IMR-90 (cell line): ENCODE data around the gene PPARD. TPM values are rescaled to one million over a fixed set of nuclear protein-coding genes. Genes with fewer than 3 reads are reported as not detected.

Source experiments
- ATAC-seq: fragments of 200-7000 bp; cut with Tn5 transposase; 2 replicates; pipeline ENCODE4 v1.9.1; 2020; ENCODE audit warnings: low read depth, mild to moderate bottlenecking, moderate library complexity
- BruUV-seq: library from RNA; stranded (reverse); fragments of 400-500 nt; replicated peaks from 2 replicates; lab custom pipeline; 2021; lab: Mats Ljungman, UMichigan
- CTCF ChIA-PET: fragments of 300-600 bp; formaldehyde crosslinking; extraction: SDS; loops from one replicate; lab custom pipeline; 2021; ENCODE audit warnings: antibody characterized with exemption; lab: Yijun Ruan, JAX
- POLR2A ChIA-PET: fragments of 300-600 bp; sonication (Branson Sonifier 250); formaldehyde crosslinking; loops from one replicate; lab custom pipeline; 2022; ENCODE audit warnings: antibody characterized with exemption; ENCODE audit not compliant: unreplicated experiment; lab: Charles Lee
- DNase-seq: peaks from one replicate; pipeline ENCODE4 v3.0.0; 2013
- H2AFZ ChIP-seq: replicated peaks from 2 replicates; pipeline ENCODE3; 2013; ENCODE audit warnings: low read length, mild to moderate bottlenecking; ENCODE audit not compliant: poor library complexity
- H2AK5ac ChIP-seq: 2 replicates; pipeline ENCODE4 v1.6.1; 2013; ENCODE audit warnings: low read depth, low read length, inconsistent platforms
- H2AK9ac ChIP-seq: replicated peaks from 2 replicates; pipeline ENCODE3; 2013; ENCODE audit warnings: mild to moderate bottlenecking, low read depth, low read length, moderate library complexity; ENCODE audit not compliant: poor library complexity
- H2BK120ac ChIP-seq: 2 replicates; pipeline ENCODE4 v1.6.1; 2013; ENCODE audit warnings: low read depth, low read length, inconsistent platforms
- H2BK15ac ChIP-seq: 3 replicates; pipeline ENCODE4 v1.6.1; 2013; ENCODE audit warnings: low read depth, low read length, inconsistent platforms
- H2BK20ac ChIP-seq: 2 replicates; pipeline ENCODE4 v1.6.1; 2013; ENCODE audit warnings: low read depth, mild to moderate bottlenecking, inconsistent platforms, low read length, moderate library complexity
- H2BK5ac ChIP-seq: 2 replicates; pipeline ENCODE4 v1.6.1; 2013; ENCODE audit warnings: mild to moderate bottlenecking, low read depth, low read length, inconsistent platforms; ENCODE audit not compliant: poor library complexity, severe bottlenecking
- H3K14ac ChIP-seq: replicated peaks from 2 replicates; pipeline ENCODE4 v1.6.1; 2013; ENCODE audit warnings: low read depth, low read length, inconsistent platforms
- H3K18ac ChIP-seq: 2 replicates; pipeline ENCODE4 v1.6.1; 2013; ENCODE audit warnings: low read depth, low read length, control low read depth
- H3K23ac ChIP-seq: 2 replicates; pipeline ENCODE4 v1.6.1; 2013; ENCODE audit warnings: low read depth, low read length, inconsistent platforms
- H3K27ac ChIP-seq: 2 replicates; pipeline ENCODE4 v1.5.1; 2013; ENCODE audit warnings: mild to moderate bottlenecking, control low read depth, low read length; ENCODE audit not compliant: insufficient read depth
- H3K27me3 ChIP-seq: 2 replicates; pipeline ENCODE4 v1.6.1; 2013; ENCODE audit warnings: low read length; ENCODE audit not compliant: control insufficient read depth, insufficient read depth
- H3K36me3 ChIP-seq: 2 replicates; pipeline ENCODE4 v1.6.1; 2013; ENCODE audit warnings: low read length, mixed read lengths; ENCODE audit not compliant: control insufficient read depth, insufficient read depth
- H3K4ac ChIP-seq: 2 replicates; pipeline ENCODE4 v1.6.1; 2013; ENCODE audit warnings: low read depth, low read length, inconsistent platforms
- H3K4me1 ChIP-seq: 2 replicates; pipeline ENCODE4 v1.6.1; 2013; ENCODE audit warnings: low read length, mixed read lengths; ENCODE audit not compliant: control insufficient read depth, insufficient read depth
- H3K4me2 ChIP-seq: 2 replicates; pipeline ENCODE4 v1.6.1; 2013; ENCODE audit warnings: low read depth, mild to moderate bottlenecking, control low read depth, low read length, moderate library complexity
- H3K4me3 ChIP-seq: 2 replicates; pipeline ENCODE4 v1.5.1; 2013; ENCODE audit warnings: low read depth, mild to moderate bottlenecking, control low read depth, low read length, moderate library complexity; ENCODE audit not compliant: insufficient read depth
- H3K56ac ChIP-seq: 2 replicates; pipeline ENCODE4 v1.6.1; 2013; ENCODE audit warnings: low read length, inconsistent platforms; ENCODE audit not compliant: insufficient read depth; ENCODE audit errors: extremely low read depth
- H3K79me1 ChIP-seq, 2 experiments: 2 replicates each; pipeline ENCODE4 v1.6.1; 2013; ENCODE audit warnings: low read length in 2 of 2, inconsistent platforms in 1 of 2, low read depth in 1 of 2
- H3K9ac ChIP-seq: 2 replicates; pipeline ENCODE4 v1.6.1; 2013; ENCODE audit warnings: low read depth, low read length, control low read depth
- H3K9me1 ChIP-seq: 2 replicates; pipeline ENCODE4 v1.6.1; 2013; ENCODE audit warnings: low read length, inconsistent platforms; ENCODE audit not compliant: insufficient read depth
- H3K9me3 ChIP-seq: 2 replicates; pipeline ENCODE4 v1.6.1; 2013; ENCODE audit warnings: low read length; ENCODE audit not compliant: control insufficient read depth, insufficient read depth
- H4K20me1 ChIP-seq: 2 replicates; pipeline ENCODE4 v1.6.1; 2013; ENCODE audit warnings: low read length, inconsistent platforms; ENCODE audit not compliant: insufficient read depth
- H4K5ac ChIP-seq: 2 replicates; pipeline ENCODE4 v1.6.1; 2013; ENCODE audit warnings: mild to moderate bottlenecking, low read depth, low read length, control low read depth
- H4K8ac ChIP-seq, 2 experiments: 2 replicates each; pipeline ENCODE4 v1.6.1; 2013; ENCODE audit warnings: low read depth in 2 of 2, low read length in 2 of 2, control low read depth in 1 of 2, inconsistent platforms in 1 of 2
- H4K91ac ChIP-seq: 2 replicates; pipeline ENCODE4 v1.6.1; 2013; ENCODE audit warnings: low read depth, low read length, inconsistent platforms; ENCODE audit not compliant: insufficient read depth
- BHLHE40 ChIP-seq: fragments of 150-350 bp; IDR thresholded peaks from 2 replicates; pipeline ENCODE4 v1.6.1; 2016; ENCODE audit warnings: mild to moderate bottlenecking, low read depth, low read length
- CEBPB ChIP-seq: IDR thresholded peaks from 2 replicates; pipeline ENCODE4 v1.6.1; 2012; ENCODE audit warnings: low read depth, low read length, improper control_type of control experiment
- CHD1 ChIP-seq: IDR thresholded peaks from 2 replicates; pipeline ENCODE4 v1.6.1; 2012; ENCODE audit warnings: low read depth, low read length, improper control_type of control experiment
- CTCF ChIP-seq: conservative IDR thresholded peaks from 2 replicates; pipeline ENCODE4 v1.5.1; 2012; ENCODE audit warnings: mild to moderate bottlenecking, low read depth, low read length, improper control_type of control experiment
- ELK1 ChIP-seq: fragments of 150-350 bp; IDR thresholded peaks from 2 replicates; pipeline ENCODE4 v1.6.1; 2016; ENCODE audit warnings: low read depth, mild to moderate bottlenecking, low read length, moderate library complexity, borderline replicate concordance
- FOS ChIP-seq: fragments of 150-350 bp; IDR thresholded peaks from 2 replicates; pipeline ENCODE4 v1.6.1; 2016; ENCODE audit warnings: low read depth, low read length
- MAFK ChIP-seq: IDR thresholded peaks from 2 replicates; pipeline ENCODE4 v1.6.1; 2012; ENCODE audit warnings: low read depth, low read length, improper control_type of control experiment
- MAZ ChIP-seq: IDR thresholded peaks from 2 replicates; pipeline ENCODE4 v1.6.1; 2012; ENCODE audit warnings: low read depth, mild to moderate bottlenecking, low read length, improper control_type of control experiment, moderate library complexity, borderline replicate concordance
- MXI1 ChIP-seq: IDR thresholded peaks from 2 replicates; pipeline ENCODE4 v1.6.1; 2012; ENCODE audit warnings: low read depth, mild to moderate bottlenecking, low read length, moderate library complexity, borderline replicate concordance
- NFE2L2 ChIP-seq: fragments of 150-350 bp; IDR thresholded peaks from 2 replicates; pipeline ENCODE4 v1.6.1; 2016; ENCODE audit warnings: low read depth, mild to moderate bottlenecking, low read length
- POLR2A ChIP-seq: IDR thresholded peaks from 2 replicates; pipeline ENCODE4 v1.6.1; 2012; ENCODE audit warnings: mild to moderate bottlenecking, low read depth, low read length
- RAD21 ChIP-seq: IDR thresholded peaks from 2 replicates; pipeline ENCODE4 v1.6.1; 2012; ENCODE audit warnings: low read length, improper control_type of control experiment
- RCOR1 ChIP-seq: IDR thresholded peaks from 2 replicates; pipeline ENCODE4 v1.6.1; 2012; ENCODE audit warnings: mild to moderate bottlenecking, low read length, improper control_type of control experiment; ENCODE audit not compliant: insufficient replicate concordance
- RFX5 ChIP-seq: IDR thresholded peaks from 2 replicates; pipeline ENCODE4 v1.8.0; 2012; ENCODE audit warnings: low read depth, mild to moderate bottlenecking, low read length, moderate library complexity
- SMC3 ChIP-seq: fragments of 150-350 bp; IDR thresholded peaks from 2 replicates; pipeline ENCODE4 v1.6.1; 2016; ENCODE audit warnings: low read depth, mild to moderate bottlenecking, antibody characterized with exemption, low read length, moderate library complexity
- USF2 ChIP-seq: fragments of 150-350 bp; IDR thresholded peaks from 2 replicates; pipeline ENCODE4 v1.6.1; 2017; ENCODE audit warnings: mild to moderate bottlenecking, antibody characterized with exemption, low read length, low read depth
- WGBS, 2 experiments: methylation state at CpG; one replicate each; pipeline versions ENCODE4 v1.1.5 to v1.1.7; 2013; ENCODE audit warnings: missing lambda C conversion rate in 2 of 2; ENCODE audit not compliant: insufficient read length in 1 of 2; ENCODE audit errors: extremely low coverage in 2 of 2; 5-methylcytosine and 5-hydroxymethylcytosine counted together
- dilution Hi-C: fragments of 300-500 bp; cut with HindIII; formaldehyde crosslinking; loops from one replicate; pipeline ENCODE4 v1.14.3; 2018; ENCODE audit warnings: low sequenced_read_pairs; ENCODE audit not compliant: unreplicated experiment
- in situ Hi-C: fragments of 300-500 bp; cut with MboI; formaldehyde crosslinking; loops from 3 replicates; pipeline ENCODE4 v1.14.3; 2019; ENCODE audit warnings: low sequenced_read_pairs, inconsistent platforms, mixed read lengths
- intact Hi-C: fragments of 100-400 bp; cut with micrococcal nuclease; formaldehyde crosslinking; loops from 2 replicates; pipeline ENCODE4 v1.10.0; 2022
- polyA plus RNA-seq, 3 experiments: library from polyadenylated mRNA; depleted of rRNA; stranded (reverse); fragments of >200 nt; gene quantifications; 2 replicates each; pipeline ENCODE4 v1.2.3, GENCODE V29; 2012; ENCODE audit warnings: low replicate concordance in 1 of 3
- total RNA-seq: library from RNA; depleted of rRNA; stranded (reverse); fragments of >200 nt; gene quantifications from 2 replicates; pipeline ENCODE4 v1.2.3, GENCODE V29; 2012

The PPARD gene
- total and polyA plus RNA-seq, 2 of the 4 experiments (the other 2 are of a cell fraction): 10.4 to 69.0 TPM

DNA sequence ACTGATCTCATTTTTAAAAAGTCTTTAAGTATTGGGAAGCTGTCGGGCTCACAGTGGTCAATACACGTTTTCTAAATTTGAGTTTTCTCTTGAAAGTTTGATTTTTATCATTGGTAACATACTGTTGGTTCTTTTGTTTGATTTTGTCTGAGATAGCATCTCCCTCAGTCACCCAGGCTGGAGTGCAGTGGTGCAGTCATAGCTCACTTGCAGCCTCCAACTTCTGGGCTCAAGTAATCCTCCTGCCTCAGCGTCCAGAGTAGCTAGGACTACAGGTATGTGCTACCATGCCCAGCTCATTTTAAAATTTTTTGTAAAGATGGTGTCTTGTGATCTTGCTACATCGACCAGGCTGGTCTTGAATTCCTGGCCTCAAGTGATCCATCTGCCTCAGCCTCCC, 9.1 kb downstream of the PPARD start:
- H3K4me3 ChIP-seq: no peak overlapping the region
- no CpG with 5 or more reads among the region's 4 CpGs for WGBS, 2 experiments
- dilution Hi-C loops: no loop called here
- no peak overlapping the region for H3K4me2 ChIP-seq
- no peak overlapping the region for H4K8ac ChIP-seq
- ChIA-PET POLR2A (interaction anchor here (0.7 kb wide), 1 partner anchor 130 kb away, joined by 17 read pairs; no protein-coding TSS in a partner anchor), CTCF (interaction anchor here (0.7 kb wide), 1 partner anchor 223 kb away, joined by 3 read pairs; no protein-coding TSS in a partner anchor)
- H3K27me3 ChIP-seq: no peaks in the 10 kb centered on the region
- no peak overlapping the region for H2AK9ac ChIP-seq
- no peak overlapping the region for H3K4ac ChIP-seq
- no peak overlapping the region for H4K5ac ChIP-seq
- BruUV-seq: no TSS peak
- no peak overlapping the region for H2BK20ac ChIP-seq
- DNase-seq: no peak
- in situ Hi-C loops: no loop called here
- H4K91ac ChIP-seq: no peak overlapping the region
- TF ChIP-seq MAFK (no peak), CHD1 (no peak), MAZ (no peak), USF2 (no peak), CEBPB (no peak), CTCF (no peak), FOS (no peak), RFX5 (no peak), MXI1 (no peak), BHLHE40 (no peak), ELK1 (no peak), RAD21 (no peak), NFE2L2 (no peak), SMC3 (no peak), POLR2A (no peak), RCOR1 (no peak)
- no peak for ATAC-seq
- H2BK5ac ChIP-seq: no peak overlapping the region
- H3K9me1 ChIP-seq: peaks cover 13% of the 10 kb centered on the region
- H4K20me1 ChIP-seq: peaks cover 30% of the 10 kb centered on the region
- no peaks in the 10 kb centered on the region for H3K9me3 ChIP-seq
- no peak overlapping the region for H3K56ac ChIP-seq
- no peak overlapping the region for H3K18ac ChIP-seq
- H2AK5ac ChIP-seq: no peak overlapping the region
- H3K79me1 ChIP-seq: peaks cover 30 to 64% of the 10 kb centered on the region in 2 experiments
- H3K9ac ChIP-seq: no peak overlapping the region
- peaks cover 6% of the 10 kb centered on the region for H3K4me1 ChIP-seq
- peaks cover 57% of the 10 kb centered on the region for H3K36me3 ChIP-seq
- no peak overlapping the region for H3K23ac ChIP-seq
- no peak overlapping the region for H2BK15ac ChIP-seq
- no peak overlapping the region for H3K14ac ChIP-seq
- intact Hi-C loops: no loop called here
- no peak overlapping the region for H2BK120ac ChIP-seq
- no peak overlapping the region for H3K27ac ChIP-seq
- no peak overlapping the region for H2AFZ ChIP-seq
